Measurements from ENCODE around the gene NHEJ1. TPM values are rescaled to one million over a fixed set of nuclear protein-coding genes. Genes with fewer than 3 reads are reported as not detected.

The NHEJ1 gene
- total and polyA plus RNA-seq, 8 donors: 4.5 to 25.5 (median 11.8) TPM

GRCh38 chr2:219031005-219031738, 129.4 kb downstream of the NHEJ1 start:
- no peak overlapping the region for H3K4me3 ChIP-seq
- no peaks in the 10 kb centered on the region for H3K4me1 ChIP-seq
- TF ChIP-seq POLR2A (IDR thresholded peaks at IDR 0.05) (no peak), CTCF (IDR thresholded peaks at IDR 0.05) (no peak), EP300 (IDR thresholded peaks at IDR 0.05) (no peak), POLR2AphosphoS5 (IDR thresholded peaks at IDR 0.05) (no peak)
- intact Hi-C loops (cut with DNase I; ENCODE audit: low total_unique reads): no loop called here
- 64 to 81% (median 78%) methylated on average over 17 to 21 of the region's 21 CpGs for WGBS, 5 donors
- H3K27me3 ChIP-seq: peaks cover 0 to 68% (median 6%) of the 10 kb centered on the region in 3 donors
- H3K36me3 ChIP-seq: no peaks in the 10 kb centered on the region
- DNase-seq: no peak
- no peak overlapping the region for H3K27ac ChIP-seq
- H3K9me3 ChIP-seq: no peaks in the 10 kb centered on the region

DNA sequence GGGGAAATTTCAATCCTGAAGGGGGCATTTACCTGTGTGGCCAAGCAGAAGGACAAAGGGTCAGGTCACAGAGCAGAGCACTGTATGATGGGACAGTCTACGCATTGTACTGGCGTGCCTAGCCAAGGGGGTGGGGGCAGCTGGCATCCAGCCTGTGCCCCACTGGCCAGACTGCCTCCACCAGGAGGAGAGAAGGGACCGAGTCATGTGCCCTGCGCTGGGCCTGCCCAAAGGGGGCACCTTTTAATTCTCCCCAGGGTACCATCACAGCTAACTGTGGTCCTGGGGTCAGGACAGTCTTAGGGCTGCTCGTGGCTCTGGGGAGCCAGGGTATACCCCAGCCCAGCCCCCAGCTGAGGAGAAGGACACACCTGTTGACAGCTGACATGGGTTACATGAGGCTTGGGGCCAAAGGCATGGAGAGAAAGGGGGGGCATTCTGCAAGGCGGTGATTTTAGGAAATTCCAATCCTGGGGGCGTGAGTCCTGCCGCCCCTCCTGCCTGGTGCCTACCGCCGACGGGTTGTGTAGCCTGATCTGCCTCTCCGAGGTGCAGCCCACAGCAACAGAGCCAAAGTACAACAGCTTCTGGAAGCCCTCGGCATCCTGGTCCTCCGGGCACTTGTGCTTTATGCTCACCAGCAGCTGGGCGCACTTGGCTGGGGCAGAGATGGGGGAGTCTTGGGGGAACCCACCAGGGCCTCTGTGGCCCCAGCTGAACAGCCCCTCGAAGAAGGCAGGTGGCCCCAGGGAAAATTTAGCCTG, 130.3 kb downstream of the NHEJ1 start:
- no peak overlapping the region for H3K27ac ChIP-seq
- TF ChIP-seq POLR2AphosphoS5 (IDR thresholded peaks at IDR 0.05) (no peak), POLR2A (IDR thresholded peaks at IDR 0.05) (no peak), EP300 (IDR thresholded peaks at IDR 0.05) (no peak), CTCF (IDR thresholded peaks at IDR 0.05) (no peak)
- no peaks in the 10 kb centered on the region for H3K4me1 ChIP-seq
- no peaks in the 10 kb centered on the region for H3K36me3 ChIP-seq
- H3K4me3 ChIP-seq: no peak overlapping the region
- WGBS, 5 donors: 74 to 82% (median 79%) methylated on average over 9 to 16 of the region's 16 CpGs
- H3K9me3 ChIP-seq: no peaks in the 10 kb centered on the region
- peaks cover 0 to 60% (median 6%) of the 10 kb centered on the region in 3 donors for H3K27me3 ChIP-seq
- no peak for DNase-seq
- intact Hi-C loops (cut with DNase I; ENCODE audit: low total_unique reads): no loop called here

DNA sequence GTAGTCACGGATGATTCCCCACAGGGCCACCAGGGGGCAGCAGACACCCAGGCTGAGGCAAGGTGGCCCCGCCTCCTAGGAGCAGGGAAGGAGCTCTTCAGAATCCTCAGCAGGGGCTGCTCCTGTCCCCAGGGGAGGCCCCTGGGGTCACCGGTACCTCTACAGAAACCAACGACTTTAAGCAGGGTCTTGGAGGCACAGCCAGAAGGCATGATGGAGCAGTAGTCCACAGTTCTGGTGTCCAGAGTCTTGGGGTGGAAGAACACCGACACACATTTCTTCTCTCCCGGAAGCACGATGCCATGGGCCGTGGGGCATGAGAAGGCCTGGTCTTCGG, 130.8 kb downstream of the NHEJ1 start:
- no peak overlapping the region for H3K27ac ChIP-seq
- H3K9me3 ChIP-seq: no peaks in the 10 kb centered on the region
- H3K4me3 ChIP-seq: no peak overlapping the region
- intact Hi-C loops (cut with DNase I; ENCODE audit: low total_unique reads): loop anchor here (10.0 kb wide), 2 partner anchors 125 to 275 kb away; partner anchors contain the start of gene PTPRN
- H3K4me1 ChIP-seq: no peaks in the 10 kb centered on the region
- TF ChIP-seq CTCF (IDR thresholded peaks at IDR 0.05) (peak in 6 of 7 experiments; percentile 85 to 98 (median 90)), EP300 (IDR thresholded peaks at IDR 0.05) (no peak), POLR2A (IDR thresholded peaks at IDR 0.05) (no peak), POLR2AphosphoS5 (IDR thresholded peaks at IDR 0.05) (peak in 1 of 3 donors; percentile 61)
- no peaks in the 10 kb centered on the region for H3K36me3 ChIP-seq
- DNase-seq: peak; percentile 90 to 92
- peaks cover 0 to 57% (median 6%) of the 10 kb centered on the region in 3 donors for H3K27me3 ChIP-seq
- WGBS, 5 donors: 39 to 44% (median 41%) methylated on average over 7 to 9 of the region's 9 CpGs

DNA sequence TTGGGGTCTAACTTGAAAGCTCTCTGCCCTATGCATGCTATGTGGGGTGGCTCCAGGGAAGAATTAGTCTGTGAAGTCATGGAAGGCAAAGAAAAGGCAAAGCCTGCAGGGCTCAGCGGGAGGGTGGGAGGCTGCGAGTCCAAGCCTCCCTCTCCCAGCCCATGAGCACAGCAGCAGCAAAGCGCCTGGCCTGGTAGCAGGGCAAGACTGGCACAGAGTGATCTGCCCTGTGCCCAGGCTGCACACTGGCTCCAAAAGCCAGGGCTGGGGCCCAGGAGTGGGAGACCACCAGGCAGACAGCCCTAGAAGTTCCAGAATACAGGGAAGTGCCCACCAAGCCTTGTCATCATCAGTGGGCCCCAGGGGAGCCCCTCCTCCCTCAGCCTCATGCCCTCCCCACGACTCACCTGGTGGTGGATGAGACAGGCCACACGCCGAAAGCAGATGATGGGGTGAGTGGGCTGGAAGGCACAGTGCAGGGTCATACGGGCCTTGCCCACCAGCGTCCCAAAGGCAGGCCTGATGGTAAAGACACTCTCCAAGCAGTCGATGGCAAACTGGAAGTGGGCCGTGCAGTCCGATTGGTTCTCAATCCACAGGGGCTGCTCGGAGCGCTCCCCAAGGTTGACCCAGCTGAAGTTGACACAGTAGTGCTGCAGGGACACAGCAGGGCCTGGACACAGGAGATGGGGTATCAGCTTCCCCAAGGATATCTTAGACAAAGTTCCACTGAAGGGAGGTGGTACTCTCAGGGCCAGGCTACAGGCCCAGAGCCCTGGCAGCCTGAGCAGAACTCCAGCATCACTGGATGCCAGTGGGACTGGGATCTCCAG, 131.4 kb downstream of the NHEJ1 start:
- WGBS, 5 donors: 75 to 82% (median 80%) methylated on average over 11 to 13 of the region's 13 CpGs
- DNase-seq: no peak
- H3K4me3 ChIP-seq: no peak overlapping the region
- H3K27ac ChIP-seq: no peak overlapping the region
- no peak for TF ChIP-seq POLR2AphosphoS5 (IDR thresholded peaks at IDR 0.05)
- no peak for TF ChIP-seq EP300 (IDR thresholded peaks at IDR 0.05)
- TF ChIP-seq CTCF (IDR thresholded peaks at IDR 0.05): no peak
- no peak for TF ChIP-seq POLR2A (IDR thresholded peaks at IDR 0.05)
- no peaks in the 10 kb centered on the region for H3K9me3 ChIP-seq
- intact Hi-C loops (cut with DNase I; ENCODE audit: low total_unique reads): loop anchor here (10.0 kb wide), 2 partner anchors 126 to 276 kb away; partner anchors contain the start of gene PTPRN
- no peaks in the 10 kb centered on the region for H3K4me1 ChIP-seq
- no peaks in the 10 kb centered on the region for H3K36me3 ChIP-seq
- H3K27me3 ChIP-seq: peaks cover 0 to 57% (median 6%) of the 10 kb centered on the region in 3 donors
